LNCaP clone FGC (cell line): Measurements from ENCODE around the gene NOL7.

ENCODE experiments used
- DNase-seq: peaks from one replicate; pipeline ENCODE4 v3.0.0-alpha.2; 2011; ENCODE audit warnings: low read depth
- H3K4me3 ChIP-seq: 2 replicates; pipeline ENCODE4 v1.5.1; 2011; ENCODE audit warnings: mild to moderate bottlenecking, low read depth, low read length, control low read depth
- CTCF ChIP-seq: IDR thresholded peaks from 2 replicates; pipeline ENCODE4 v1.5.1; 2012; ENCODE audit warnings: mild to moderate bottlenecking; ENCODE audit not compliant: control insufficient read depth, insufficient read depth; ENCODE audit errors: extremely low read depth

NOL7 gene

GRCh38 chr6:13579911-13580310 is 35.2 kb upstream of the NOL7 start:
- no peak overlapping the region for H3K4me3 ChIP-seq
- TF ChIP-seq CTCF: no peak
- no peak for DNase-seq

GRCh38 chr6:13581700-13582229 is 33.4 kb upstream of the NOL7 start:
- DNase-seq: no peak
- TF ChIP-seq CTCF: no peak
- H3K4me3 ChIP-seq: no peak overlapping the region

- no peak for TF ChIP-seq CTCF
- no peak overlapping the region for H3K4me3 ChIP-seq
- no peak for DNase-seq
Measured at GRCh38 chr6:13586603-13587542, 28.3 kb upstream of the NOL7 start.

- no peak for TF ChIP-seq CTCF
- H3K4me3 ChIP-seq: no peak overlapping the region
- DNase-seq: no peak
Measured at GRCh38 chr6:13589801-13590200, 25.3 kb upstream of the NOL7 start.

DNA sequence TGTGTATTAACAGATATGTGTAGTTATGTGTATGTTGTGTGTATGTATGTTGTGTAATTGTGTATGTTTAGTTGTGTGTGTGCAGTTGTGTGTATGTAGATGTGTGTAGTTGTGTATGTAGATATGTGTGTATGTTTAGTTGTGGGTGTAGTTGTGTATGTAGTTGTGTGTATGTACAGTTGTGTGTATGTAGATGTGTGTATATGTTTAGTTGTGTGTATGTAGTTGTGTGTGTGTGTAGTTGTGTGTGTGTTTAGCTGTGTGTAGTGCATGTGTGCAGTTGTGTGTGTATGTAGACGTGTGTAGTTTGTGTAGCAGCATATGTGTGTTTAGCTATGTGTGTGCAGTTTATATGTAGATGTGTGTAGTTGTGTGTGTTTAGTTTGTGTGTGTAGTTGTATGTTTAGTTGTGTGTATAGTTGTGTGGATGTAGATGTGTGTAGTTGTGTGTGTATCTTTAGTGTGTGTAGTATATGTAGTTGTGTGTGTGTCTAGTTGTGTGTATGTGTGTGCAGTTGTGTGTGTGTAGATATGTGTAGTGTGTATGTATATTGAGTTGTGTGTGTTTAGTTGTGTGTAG is 24.5 kb upstream of the NOL7 start:
- no peak overlapping the region for H3K4me3 ChIP-seq
- no peak for DNase-seq
- TF ChIP-seq CTCF: no peak

GRCh38 chr6:13591205-13591921 is 23.8 kb upstream of the NOL7 start:
- no peak overlapping the region for H3K4me3 ChIP-seq
- no peak for TF ChIP-seq CTCF
- DNase-seq: no peak
